ENCODE results near the gene SLC37A2.
A peak's percentile ranks its signal among the peaks of the same experiment; 100 is the strongest.

DNA sequence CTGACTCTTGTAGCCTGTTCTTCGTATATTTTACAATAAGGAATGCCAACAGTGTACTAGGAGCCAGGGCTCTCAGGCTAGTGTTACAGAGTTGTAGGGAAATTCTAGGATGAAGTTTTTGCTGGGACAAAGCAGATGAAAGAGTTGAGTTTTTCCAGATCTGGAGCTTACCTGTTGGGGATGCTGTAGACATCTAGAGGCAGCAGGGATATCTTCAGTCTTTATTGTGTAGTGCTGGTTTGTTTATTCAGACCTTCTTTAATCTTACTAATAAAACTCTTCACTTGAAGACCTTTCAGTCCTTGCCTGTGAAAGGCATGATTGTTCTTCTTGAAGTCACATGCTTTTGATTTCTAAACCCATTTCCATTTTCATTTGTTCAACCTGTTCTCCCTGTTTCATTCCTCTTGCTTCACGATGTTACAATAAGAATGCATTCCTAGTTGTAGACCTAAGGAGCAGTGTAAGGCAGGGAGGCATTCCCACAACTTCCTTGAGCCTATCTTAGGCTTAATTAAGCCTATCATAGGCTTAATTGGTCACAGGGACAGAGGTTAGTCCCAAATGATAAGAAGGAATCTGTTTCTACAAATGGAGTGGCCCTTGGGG is 7.9 kb upstream of the SLC37A2 start:
- TF ChIP-seq, protein P1, sequence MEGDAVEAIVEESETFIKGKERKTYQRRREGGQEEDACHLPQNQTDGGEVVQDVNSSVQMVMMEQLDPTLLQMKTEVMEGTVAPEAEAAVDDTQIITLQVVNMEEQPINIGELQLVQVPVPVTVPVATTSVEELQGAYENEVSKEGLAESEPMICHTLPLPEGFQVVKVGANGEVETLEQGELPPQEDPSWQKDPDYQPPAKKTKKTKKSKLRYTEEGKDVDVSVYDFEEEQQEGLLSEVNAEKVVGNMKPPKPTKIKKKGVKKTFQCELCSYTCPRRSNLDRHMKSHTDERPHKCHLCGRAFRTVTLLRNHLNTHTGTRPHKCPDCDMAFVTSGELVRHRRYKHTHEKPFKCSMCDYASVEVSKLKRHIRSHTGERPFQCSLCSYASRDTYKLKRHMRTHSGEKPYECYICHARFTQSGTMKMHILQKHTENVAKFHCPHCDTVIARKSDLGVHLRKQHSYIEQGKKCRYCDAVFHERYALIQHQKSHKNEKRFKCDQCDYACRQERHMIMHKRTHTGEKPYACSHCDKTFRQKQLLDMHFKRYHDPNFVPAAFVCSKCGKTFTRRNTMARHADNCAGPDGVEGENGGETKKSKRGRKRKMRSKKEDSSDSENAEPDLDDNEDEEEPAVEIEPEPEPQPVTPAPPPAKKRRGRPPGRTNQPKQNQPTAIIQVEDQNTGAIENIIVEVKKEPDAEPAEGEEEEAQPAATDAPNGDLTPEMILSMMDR (IDR thresholded peaks at IDR 0.05), result peak in 1 of 4 experiments; percentile 28
- TF ChIP-seq POLR2AphosphoS5 (IDR thresholded peaks at IDR 0.05) (peak; percentile 88), POLR2A (IDR thresholded peaks at IDR 0.05) (no peak)
